Prostate gland (tissue), 2 donors: Measurements from ENCODE around the gene RRAGB. TPM values are rescaled to one million over a fixed set of nuclear protein-coding genes. Genes with fewer than 3 reads are reported as not detected.
A peak's percentile ranks its signal among the peaks of the same experiment; 100 is the strongest.

ENCODE experiments used
- DNase-seq: peaks from one replicate; pipeline ENCODE4 v3.0.0-alpha.2; 2019; ENCODE audit warnings: low spot score
- H3K27ac ChIP-seq, 2 donors: fragments of 200-600 bp; sonication (generic); 2 replicates each; pipeline ENCODE4 v1.5.1; 2017 to 2019
- H3K27me3 ChIP-seq: fragments of 200-600 bp; sonication (generic); replicated peaks from 2 replicates; pipeline ENCODE4 v1.5.1; 2019; ENCODE audit not compliant: insufficient read depth
- H3K36me3 ChIP-seq, 2 donors: fragments of 200-600 bp; sonication (generic); 1 replicate in 1 of 2; 2 replicates in 1 of 2; pipeline versions ENCODE4 v1.5.1 to v1.8.1; 2017 to 2019
- H3K4me1 ChIP-seq: fragments of 200-600 bp; sonication (generic); replicated peaks from 2 replicates; pipeline ENCODE4 v1.5.1; 2019
- H3K4me3 ChIP-seq, 2 donors: fragments of 200-600 bp; sonication (generic); 2 replicates each; pipeline ENCODE4 v1.5.1; 2017 to 2019
- H3K9me3 ChIP-seq: fragments of 200-600 bp; sonication (generic); 2 replicates; pipeline ENCODE4 v1.5.1; 2017
- CTCF ChIP-seq, 4 experiments: fragments of 200-600 bp in 2 of 4; fragments of 450-650 bp in 2 of 4; sonication (generic) in 2 of 4; IDR thresholded peaks; 1 replicate in 3 of 4; 2 replicates in 1 of 4; pipeline ENCODE4 v1.5.1; 2016 to 2019; ENCODE audit warnings: antibody characterized with exemption in 4 of 4, mild to moderate bottlenecking in 2 of 4, moderate library complexity in 2 of 4
- POLR2A ChIP-seq: fragments of 450-650 bp; IDR thresholded peaks from one replicate; pipeline ENCODE4 v1.6.1; 2016; ENCODE audit warnings: antibody characterized with exemption, mild to moderate bottlenecking
- POLR2AphosphoS5 ChIP-seq: sonication (generic); formaldehyde crosslinking; IDR thresholded peaks from one replicate; pipeline ENCODE4 v1.6.1; 2017; ENCODE audit warnings: antibody characterized with exemption
- WGBS: methylation state at CpG from one replicate; pipeline ENCODE4 v1.1.5; 2018; 5-methylcytosine and 5-hydroxymethylcytosine counted together
- intact Hi-C: fragments of 100-400 bp; cut with DNase I; formaldehyde crosslinking; loops from one replicate; pipeline ENCODE4 v1.14.2; 2022
- total RNA-seq, 2 donors: library from RNA; depleted of rRNA; stranded (reverse); fragments of >200 nt; gene quantifications; one replicate each; pipeline ENCODE4 v1.1.0, GENCODE V29; 2016

Gene RRAGB
- total RNA-seq, 2 donors from 2014 or later, result 24.0 to 27.6 TPM

GRCh38 chrX:55714161-55714560 lies 3.4 kb upstream of the RRAGB start:
- H3K27me3 ChIP-seq, result no peaks in the 10 kb centered on the region
- WGBS, result 92% methylated on average over 5 of the region's 5 CpGs
- DNase-seq, result no peak
- H3K27ac ChIP-seq, result no peak overlapping the region
- intact Hi-C loops, result loop anchor here (10.0 kb wide), 1 partner anchor 521 kb away; the partner anchor contains the start of gene KLF8
- no peaks in the 10 kb centered on the region for H3K4me1 ChIP-seq
- no peak for TF ChIP-seq POLR2AphosphoS5
- no peak for TF ChIP-seq POLR2A
- no peak for TF ChIP-seq CTCF (IDR thresholded peaks at IDR 0.05)
- no peak overlapping the region for H3K4me3 ChIP-seq
- no peaks in the 10 kb centered on the region for H3K36me3 ChIP-seq
- no peaks in the 10 kb centered on the region for H3K9me3 ChIP-seq

DNA sequence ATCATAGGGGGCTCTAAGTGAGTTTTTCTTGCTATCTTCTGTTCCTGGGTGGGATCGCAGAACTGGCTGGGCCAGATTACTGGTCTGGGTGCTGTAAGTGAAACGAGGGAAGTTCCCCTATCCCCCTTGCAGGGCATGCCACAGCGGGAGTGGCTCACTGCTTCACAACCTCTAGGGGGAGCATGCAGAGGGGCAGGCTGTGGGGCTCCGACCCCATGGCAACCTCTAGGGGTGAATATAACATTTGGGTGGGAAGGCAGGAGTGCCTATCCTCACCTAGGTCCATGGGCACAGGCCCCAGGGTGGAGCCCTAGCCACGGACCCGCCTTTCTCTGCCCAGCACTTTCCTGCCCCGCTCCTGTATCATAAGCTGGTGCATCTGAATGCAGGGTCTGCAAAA lies 1.7 kb upstream of the RRAGB start:
- TF ChIP-seq CTCF (IDR thresholded peaks at IDR 0.05) (no peak), POLR2AphosphoS5 (no peak), POLR2A (no peak)
- H3K36me3 ChIP-seq, result no peaks in the 10 kb centered on the region
- H3K27me3 ChIP-seq, result no peaks in the 10 kb centered on the region
- DNase-seq, result no peak
- no peaks in the 10 kb centered on the region for H3K9me3 ChIP-seq
- H3K4me1 ChIP-seq, result no peaks in the 10 kb centered on the region
- no peak overlapping the region for H3K27ac ChIP-seq
- WGBS, result 89% methylated on average over 5 of the region's 7 CpGs
- intact Hi-C loops, result loop anchor here (10.0 kb wide), 1 partner anchor 519 kb away; the partner anchor contains the start of gene KLF8
- H3K4me3 ChIP-seq, result no peak overlapping the region

- Histone ChIP-seq H3K27ac (peak overlapping the region; percentile 88), H3K27me3 (no peaks in the 10 kb centered on the region), H3K36me3 (no peaks in the 10 kb centered on the region), H3K4me1 (no peaks in the 10 kb centered on the region), H3K9me3 (no peaks in the 10 kb centered on the region), H3K4me3 (peak overlapping the region; percentile 46 to 49)
- no peak for DNase-seq
- TF ChIP-seq CTCF (IDR thresholded peaks at IDR 0.05) (no peak), POLR2A (no peak), POLR2AphosphoS5 (no peak)
- intact Hi-C loops, result loop anchor here (10.0 kb wide), 1 partner anchor 518 kb away; the partner anchor contains the start of gene KLF8
- WGBS, result 63% methylated on average over 3 of the region's 3 CpGs
Observed at GRCh38 chrX:55716937-55717336, 612 bp upstream of the RRAGB start.

GRCh38 chrX:55731826-55732225 lies 14.3 kb downstream of the RRAGB start:
- no peak overlapping the region for H3K27ac ChIP-seq
- TF ChIP-seq POLR2AphosphoS5 (no peak), CTCF (IDR thresholded peaks at IDR 0.05) (no peak), POLR2A (no peak)
- intact Hi-C loops, result no loop called here
- no peaks in the 10 kb centered on the region for H3K27me3 ChIP-seq
- no peaks in the 10 kb centered on the region for H3K4me1 ChIP-seq
- no peak for DNase-seq
- 85% methylated on average over 2 of the region's 2 CpGs for WGBS
- no peak overlapping the region for H3K4me3 ChIP-seq
- no peaks in the 10 kb centered on the region for H3K36me3 ChIP-seq
- H3K9me3 ChIP-seq, result no peaks in the 10 kb centered on the region

DNA sequence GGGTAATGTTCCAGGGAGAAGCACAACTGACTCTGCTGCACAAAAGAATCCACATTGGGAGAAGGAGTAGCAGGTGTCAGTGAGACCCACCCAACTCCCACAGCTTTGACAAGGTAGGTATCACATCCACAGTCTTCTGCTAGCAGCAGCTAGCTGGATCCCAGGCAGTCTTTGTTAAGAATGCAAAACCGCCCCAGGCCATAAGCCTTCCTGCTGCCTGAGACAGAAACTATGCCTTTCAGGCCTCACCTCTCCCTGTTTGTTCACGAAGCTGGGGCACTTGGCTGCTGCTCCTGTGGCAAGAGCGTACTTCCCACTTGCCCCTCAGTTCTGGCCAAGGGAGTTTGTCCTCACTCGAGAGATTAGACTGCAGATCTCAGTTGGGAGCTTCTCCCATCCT lies 21.4 kb downstream of the RRAGB start:
- TF ChIP-seq POLR2AphosphoS5 (no peak), POLR2A (no peak), CTCF (IDR thresholded peaks at IDR 0.05) (no peak)
- WGBS, result 89% methylated on average over 4 of the region's 4 CpGs
- Histone ChIP-seq H3K36me3 (no peaks in the 10 kb centered on the region), H3K4me1 (no peaks in the 10 kb centered on the region), H3K27me3 (no peaks in the 10 kb centered on the region), H3K4me3 (no peak overlapping the region), H3K27ac (no peak overlapping the region), H3K9me3 (no peaks in the 10 kb centered on the region)
- no peak for DNase-seq
- intact Hi-C loops, result no loop called here
